H1 (cell line): Measurements from ENCODE around the gene TUBA4B.

Source experiments
- CTCF ChIP-seq, 3 experiments: IDR thresholded peaks; 1 replicate in 2 of 3; 2 replicates in 1 of 3; pipeline versions ENCODE4 v1.5.1 to v1.6.1; 2011; ENCODE audit warnings: low read length in 3 of 3, mild to moderate bottlenecking in 3 of 3, inconsistent platforms in 2 of 3, low read depth in 1 of 3, moderate library complexity in 1 of 3; ENCODE audit not compliant: insufficient read depth in 1 of 3; ENCODE audit errors: control extremely low read depth in 1 of 3
- EZH2 ChIP-seq: fragments of 200-600 bp; sonication (generic); IDR thresholded peaks from 2 replicates; pipeline ENCODE4 v1.7.1; 2012; ENCODE audit warnings: low read depth, mild to moderate bottlenecking, moderate library complexity, low read length, inconsistent platforms; ENCODE audit not compliant: severe bottlenecking
- POLR2AphosphoS5 ChIP-seq: IDR thresholded peaks from 2 replicates; pipeline ENCODE4 v1.6.1; 2011; ENCODE audit warnings: low read depth, low read length
- TBP ChIP-seq: IDR thresholded peaks from 2 replicates; pipeline ENCODE4 v1.6.1; 2011; ENCODE audit warnings: low read depth, low read length, improper control_type of control experiment
- TEAD4 ChIP-seq: IDR thresholded peaks from 2 replicates; pipeline ENCODE4 v1.6.1; 2012; ENCODE audit warnings: low read depth, low read length, inconsistent platforms, mixed read lengths

GRCh38 chr2:219282943-219283581 lies 30.0 kb downstream of the TUBA4B start:
- TF ChIP-seq TEAD4 (no peak), CTCF (IDR thresholded peaks at IDR 0.05; ENCODE audit: control extremely low read depth in 1 of 3, insufficient read depth in 1 of 3, low read depth in 1 of 3, low read length in 3 of 3) (no peak), TBP (no peak), POLR2AphosphoS5 (no peak), EZH2 (no peak)
